PFSK-1 (cell line): Measurements from ENCODE around the gene NKTR.

ENCODE experiments used
- POLR2AphosphoS5 ChIP-seq: IDR thresholded peaks from 2 replicates; pipeline ENCODE4 v1.6.1; 2012; ENCODE audit warnings: low read depth, mild to moderate bottlenecking, control low read depth, low read length, moderate library complexity
- SIN3A ChIP-seq: IDR thresholded peaks from 2 replicates; pipeline ENCODE4 v1.6.1; 2012; ENCODE audit warnings: mild to moderate bottlenecking, low read length, moderate library complexity, borderline replicate concordance; ENCODE audit not compliant: insufficient read depth

GRCh38 chr3:42682301-42683070 is 82.0 kb downstream of the NKTR start:
- no peak for TF ChIP-seq SIN3A
- TF ChIP-seq POLR2AphosphoS5, result no peak
